UCSD-AML1 (cell line): ENCODE data around the gene RINL.

Experiments used
- DNase-seq: peaks from one replicate; lab custom pipeline; 2025; ENCODE audit not compliant: unreplicated experiment; lab: John Stamatoyannopoulos, UW

Gene RINL, protein sequence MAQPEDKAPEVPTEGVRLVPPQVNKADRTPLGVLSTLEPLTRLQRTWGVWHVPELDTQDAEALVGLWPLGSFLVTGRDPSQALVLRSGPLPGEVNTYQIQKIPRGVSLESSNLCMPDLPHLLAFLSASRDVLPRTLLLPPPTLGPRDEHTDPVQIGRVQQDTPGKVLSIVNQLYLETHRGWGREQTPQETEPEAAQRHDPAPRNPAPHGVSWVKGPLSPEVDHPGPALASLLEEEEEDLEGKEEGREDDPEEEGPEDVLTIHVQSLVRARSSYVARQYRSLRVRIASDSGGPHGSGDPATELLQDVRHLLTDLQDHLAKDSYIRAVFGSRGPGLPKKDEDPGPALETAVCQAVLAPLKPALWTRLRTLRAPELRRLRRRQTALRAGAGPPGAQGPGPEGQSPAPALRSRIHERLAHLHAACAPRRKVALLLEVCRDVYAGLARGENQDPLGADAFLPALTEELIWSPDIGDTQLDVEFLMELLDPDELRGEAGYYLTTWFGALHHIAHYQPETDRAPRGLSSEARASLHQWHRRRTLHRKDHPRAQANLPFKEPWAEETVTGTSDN

DNA sequence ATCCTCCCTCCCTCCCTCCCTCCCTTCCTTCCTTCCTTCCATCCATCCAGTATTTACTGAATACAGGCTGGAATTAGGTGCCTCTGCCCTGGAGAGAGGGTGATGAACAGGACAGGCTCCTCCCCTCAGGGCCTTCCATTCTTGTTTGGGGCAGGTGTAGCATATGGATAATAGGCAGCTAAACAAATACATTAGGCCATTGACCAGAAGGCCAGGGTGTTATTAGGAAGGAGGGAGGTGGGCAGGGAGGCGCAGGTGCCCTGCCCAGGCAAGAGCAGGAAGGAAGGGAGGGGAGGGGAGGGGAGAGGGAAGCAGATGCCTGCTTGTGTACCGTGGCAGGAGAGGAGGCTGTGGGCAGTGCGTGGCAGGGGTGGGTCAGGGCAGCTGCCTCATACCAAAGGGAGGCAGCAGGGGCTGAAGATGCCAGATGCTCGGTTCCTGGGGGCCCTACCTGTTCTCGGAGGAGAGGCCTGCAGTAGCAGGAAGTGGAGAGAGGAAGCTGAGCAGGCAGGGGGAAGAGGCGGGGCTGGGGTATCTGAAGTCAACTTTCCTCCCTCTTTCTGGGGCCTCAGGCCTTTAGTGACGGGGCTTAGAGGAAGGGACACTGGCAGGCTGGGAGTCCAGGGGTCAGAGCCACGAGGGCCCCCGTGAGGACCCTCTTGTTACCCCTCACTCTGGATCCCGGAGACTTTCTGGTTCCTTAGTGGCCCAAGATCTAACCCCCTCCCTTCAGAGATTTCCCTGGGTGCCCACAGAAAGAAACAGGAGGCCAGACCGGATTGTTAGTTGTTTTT, at the start of gene RINL:
RINL (minus strand) TSS at position 495 of the 794 bp plus-strand sequence. CDS start 1,533 bp downstream, outside the sequence.
- DNase-seq = peak; percentile 75

- DNase-seq = no peak
Observed at GRCh38 chr19:38924388-38924787, 46.3 kb upstream of the RINL start.

GRCh38 chr19:38922482-38922881, 44.4 kb upstream of the RINL start:
- DNase-seq = no peak

- no peak for DNase-seq
Observed at GRCh38 chr19:38921420-38922274, 43.6 kb upstream of the RINL start.

GRCh38 chr19:38920602-38921419, 42.7 kb upstream of the RINL start:
- no peak for DNase-seq

GRCh38 chr19:38919837-38920601, 41.9 kb upstream of the RINL start:
- DNase-seq = no peak

- DNase-seq = no peak
Observed at GRCh38 chr19:38918526-38918925, 40.5 kb upstream of the RINL start.

DNA sequence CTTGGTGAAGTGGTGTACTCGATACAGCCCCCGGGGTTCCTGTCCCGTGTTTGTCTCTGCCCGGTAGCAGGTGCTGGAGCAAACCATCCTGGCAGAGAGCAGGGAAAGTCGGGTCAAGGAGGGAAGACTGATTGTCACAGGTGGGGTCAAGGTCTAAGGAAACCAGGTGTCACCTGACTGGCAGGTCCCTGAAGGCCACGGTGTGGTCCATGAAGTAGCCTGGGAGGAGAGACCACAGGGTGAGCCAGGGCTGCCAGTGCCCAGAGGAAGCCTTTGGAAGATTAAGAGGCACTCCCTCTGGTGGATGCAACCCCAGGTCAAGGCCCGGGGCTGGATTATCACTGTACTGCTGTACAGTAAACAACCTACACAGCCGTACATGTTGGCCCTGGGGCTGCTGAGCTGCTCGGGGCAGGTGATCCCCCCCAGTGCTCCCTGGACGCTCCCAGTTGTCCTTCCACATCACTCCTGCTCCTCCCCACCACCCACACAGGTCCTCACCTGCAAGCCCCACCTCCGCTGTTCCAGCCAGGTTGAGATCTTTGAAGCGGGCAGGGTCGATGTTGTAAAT, 39.9 kb upstream of the RINL start:
- peak; percentile 21 for DNase-seq

GRCh38 chr19:38917516-38917915, 39.4 kb upstream of the RINL start:
- DNase-seq = no peak

- DNase-seq = no peak
Observed at GRCh38 chr19:38915329-38916321, 37.5 kb upstream of the RINL start.

GRCh38 chr19:38913958-38914357, 35.9 kb upstream of the RINL start:
- DNase-seq = no peak

- no peak for DNase-seq
Observed at GRCh38 chr19:38912600-38913514, 34.8 kb upstream of the RINL start.

GRCh38 chr19:38911388-38912001, 33.4 kb upstream of the RINL start:
- DNase-seq = no peak

GRCh38 chr19:38910488-38910887, 32.4 kb upstream of the RINL start:
- DNase-seq = no peak

DNA sequence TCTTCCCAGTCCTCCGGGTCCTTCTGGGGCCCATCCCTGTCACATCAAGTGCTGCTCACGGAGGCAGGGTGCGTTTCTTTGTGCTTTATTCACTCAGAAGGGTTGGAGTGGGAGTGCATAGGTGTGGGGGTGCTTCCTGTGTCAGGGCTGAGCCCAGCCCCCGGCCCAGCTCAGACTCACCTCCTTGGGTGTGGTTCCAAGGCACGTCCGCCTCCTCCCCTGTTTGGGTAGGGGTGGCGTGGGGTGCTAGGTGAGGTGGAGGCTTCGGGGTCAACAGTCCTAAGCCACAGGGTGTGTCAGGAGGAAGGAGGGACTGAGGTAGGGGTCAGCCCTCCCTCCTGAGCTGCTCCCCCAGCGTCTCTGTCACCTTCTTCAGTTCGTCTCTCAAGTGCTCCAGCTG, 30.8 kb upstream of the RINL start:
- no peak for DNase-seq

GRCh38 chr19:38907670-38908069, 29.6 kb upstream of the RINL start:
- DNase-seq = no peak
